Muscle of back (tissue), 11 donors: ENCODE measurements around the gene PTPRN. TPM values are rescaled to one million over a fixed set of nuclear protein-coding genes. Genes with fewer than 3 reads are reported as not detected.
"Not testable (repeated sequence)": the region's sequence is repeated elsewhere in the genome, so short reads cannot be mapped to it uniquely, and the experiment has no call there.

Source experiments
- DNase-seq, 3 donors: peaks; one replicate each; pipeline versions ENCODE4 v3.0.0 to v3.0.0-alpha.2; 2013
- polyA plus RNA-seq, 10 donors: library from polyadenylated mRNA; unstranded; fragments of 120-200 nt; gene quantifications; one replicate each; pipeline ENCODE4 v1.2.1, GENCODE V29; 2013; ENCODE audit not compliant: insufficient read length in 10 of 10

The PTPRN gene
- polyA plus RNA-seq, 10 donors: 0.15 to 0.75 (median 0.49) TPM; not detected in 4

GRCh38 chr2:219287580-219288265, 21.5 kb downstream of the PTPRN start:
- no peak for DNase-seq

- not testable (repeated sequence) for DNase-seq
These were observed 22.1 kb downstream of the PTPRN start for GRCh38 chr2:219287116-219287440.

GRCh38 chr2:219286436-219287115, 22.6 kb downstream of the PTPRN start:
- DNase-seq: peak in 1 of 3 donors; percentile 27

GRCh38 chr2:219285894-219286425, 23.2 kb downstream of the PTPRN start:
- DNase-seq: peak; percentile 58 to 87 (median 66)

GRCh38 chr2:219285373-219285735, 23.8 kb downstream of the PTPRN start:
- DNase-seq: peak in 1 of 3 donors; percentile 74

GRCh38 chr2:219284501-219285372, 24.5 kb downstream of the PTPRN start:
- DNase-seq: no peak

GRCh38 chr2:219282943-219283581, 26.1 kb downstream of the PTPRN start:
- DNase-seq: no peak

GRCh38 chr2:219282375-219282774, 26.8 kb downstream of the PTPRN start:
- no peak for DNase-seq

- no peak for DNase-seq
These were observed 27.6 kb downstream of the PTPRN start for GRCh38 chr2:219281588-219281987.

- DNase-seq: no peak
These were observed 28.6 kb downstream of the PTPRN start for GRCh38 chr2:219280651-219281050.

- no peak for DNase-seq
These were observed 29.2 kb downstream of the PTPRN start for GRCh38 chr2:219279916-219280516.

- DNase-seq: peak; percentile 99
These were observed 29.9 kb downstream of the PTPRN start, which contains the start of gene DNAJB2 for GRCh38 chr2:219279151-219279915. Gene DNAJB2, plus strand, starts transcription at chr2:219279366. Its CDS starts 468 bp downstream, at chr2:219279834.

- DNase-seq: no peak
These were observed 30.5 kb downstream of the PTPRN start for GRCh38 chr2:219278655-219279150.

- peak; percentile 80 to 91 (median 81) for DNase-seq
These were observed 31.2 kb downstream of the PTPRN start for GRCh38 chr2:219277703-219278654.

- peak in 1 of 3 donors; percentile 78 for DNase-seq
These were observed 34.8 kb downstream of the PTPRN start for GRCh38 chr2:219274361-219274921.

GRCh38 chr2:219273937-219274336, 35.3 kb downstream of the PTPRN start:
- DNase-seq: no peak

GRCh38 chr2:219272995-219273394, 36.2 kb downstream of the PTPRN start:
- DNase-seq: no peak

GRCh38 chr2:219272356-219272755, 36.8 kb downstream of the PTPRN start:
- DNase-seq: no peak

GRCh38 chr2:219271021-219271420, 38.2 kb downstream of the PTPRN start:
- DNase-seq: no peak
